Neural cell (in vitro differentiated cells): ENCODE measurements around the gene LACTBL1. TPM values are rescaled to one million over a fixed set of nuclear protein-coding genes. Genes with fewer than 3 reads are reported as not detected.
"Not testable (repeated sequence)": the region's sequence is repeated elsewhere in the genome, so short reads cannot be mapped to it uniquely, and the experiment has no call there.

Source experiments
- H2AFZ ChIP-seq: fragments of 200-600, 300-800 bp; sonication (generic), shearing (Covaris generic); 2 replicates; pipeline ENCODE4 v1.6.0; 2014; ENCODE audit warnings: low read depth, mild to moderate bottlenecking, antibody characterized with exemption, low read length, moderate library complexity
- H3F3A ChIP-seq: fragments of 200-600 bp; shearing (Covaris generic); 2 replicates; pipeline ENCODE4 v1.6.1; 2016; ENCODE audit warnings: mild to moderate bottlenecking, moderate library complexity, mixed read lengths, antibody characterized with exemption, low read length; ENCODE audit not compliant: insufficient read depth, poor library complexity, severe bottlenecking
- H3K27ac ChIP-seq: fragments of 200-600, 300-800 bp; sonication (generic), shearing (Covaris generic); 2 replicates; pipeline ENCODE4 v1.5.1; 2014; ENCODE audit warnings: mild to moderate bottlenecking, low read length, moderate library complexity
- H3K27me3 ChIP-seq: fragments of 300-800, 200-600 bp; sonication (generic), shearing (Covaris generic); 2 replicates; pipeline ENCODE4 v1.6.0; 2014; ENCODE audit warnings: mild to moderate bottlenecking, low read depth, low read length, moderate library complexity; ENCODE audit not compliant: insufficient read depth
- H3K36me3 ChIP-seq: fragments of 300-800, 200-600 bp; sonication (generic), shearing (Covaris generic); 2 replicates; pipeline ENCODE4 v1.5.1; 2014; ENCODE audit warnings: mild to moderate bottlenecking, antibody characterized with exemption, low read length, moderate library complexity; ENCODE audit not compliant: insufficient read depth
- H3K4me2 ChIP-seq: fragments of 300-800, 200-600 bp; sonication (generic), shearing (Covaris generic); 2 replicates; pipeline ENCODE4 v1.6.0; 2014; ENCODE audit warnings: mild to moderate bottlenecking, low read length
- H3K4me3 ChIP-seq: fragments of 300-800, 200-600 bp; sonication (generic), shearing (Covaris generic); 2 replicates; pipeline ENCODE4 v1.5.1; 2014; ENCODE audit warnings: mild to moderate bottlenecking, low read length, moderate library complexity
- H3K79me2 ChIP-seq: fragments of 200-600 bp; shearing (Covaris generic); replicated peaks from 2 replicates; pipeline ENCODE4 v1.6.0; 2014; ENCODE audit warnings: mild to moderate bottlenecking, low read length, moderate library complexity; ENCODE audit not compliant: insufficient read depth
- H3K9ac ChIP-seq: fragments of 300-800, 200-600 bp; sonication (generic), shearing (Covaris generic); 2 replicates; pipeline ENCODE4 v1.6.1; 2016; ENCODE audit warnings: mild to moderate bottlenecking, low read length, mixed read lengths
- H3K9me2 ChIP-seq: fragments of 200-600 bp; shearing (Covaris generic); 2 replicates; pipeline ENCODE4 v1.6.1; 2016; ENCODE audit warnings: mild to moderate bottlenecking, low read length, mixed read lengths; ENCODE audit not compliant: insufficient read depth
- H3K9me3 ChIP-seq: fragments of 200-600, 300-800 bp; sonication (generic), shearing (Covaris generic); 2 replicates; pipeline ENCODE4 v1.6.1; 2016; ENCODE audit warnings: mild to moderate bottlenecking, mixed run types, low read length, moderate library complexity, mixed read lengths
- H4K20me1 ChIP-seq: fragments of 200-600 bp; shearing (Covaris generic); 2 replicates; pipeline ENCODE4 v1.6.1; 2016; ENCODE audit warnings: mild to moderate bottlenecking, mixed run types; ENCODE audit not compliant: insufficient read depth
- CTCF ChIP-seq: fragments of 450-650 bp; IDR thresholded peaks from 2 replicates; pipeline ENCODE4 v1.5.1; 2014; ENCODE audit warnings: antibody characterized with exemption, mild to moderate bottlenecking, moderate library complexity; ENCODE audit not compliant: poor library complexity, severe bottlenecking
- EP300 ChIP-seq: fragments of 450-650 bp; conservative IDR thresholded peaks from 2 replicates; pipeline ENCODE4 v1.6.1; 2014; ENCODE audit warnings: antibody characterized with exemption, mild to moderate bottlenecking, moderate library complexity; ENCODE audit not compliant: poor library complexity, severe bottlenecking
- EZH2 ChIP-seq: fragments of 200-600, 300-800 bp; shearing (Covaris generic), sonication (generic); IDR thresholded peaks from 2 replicates; pipeline ENCODE4 v1.6.1; 2014; ENCODE audit warnings: antibody characterized with exemption, low read length, borderline replicate concordance, mild to moderate bottlenecking; ENCODE audit not compliant: insufficient read depth, poor library complexity, severe bottlenecking
- MXI1 ChIP-seq: fragments of 450-650 bp; conservative IDR thresholded peaks from 2 replicates; pipeline ENCODE4 v1.6.1; 2014; ENCODE audit warnings: antibody characterized with exemption, mild to moderate bottlenecking; ENCODE audit not compliant: poor library complexity, severe bottlenecking
- POLR2AphosphoS5 ChIP-seq: IDR thresholded peaks from 2 replicates; pipeline ENCODE4 v1.6.1; 2012
- RAD21 ChIP-seq: fragments of 450-650 bp; conservative IDR thresholded peaks from 2 replicates; pipeline ENCODE4 v1.6.1; 2014; ENCODE audit warnings: antibody characterized with exemption, mild to moderate bottlenecking, moderate library complexity
- SMC3 ChIP-seq: fragments of 450-650 bp; conservative IDR thresholded peaks from 2 replicates; pipeline ENCODE4 v1.6.1; 2014; ENCODE audit warnings: antibody characterized with exemption, mild to moderate bottlenecking, moderate library complexity; ENCODE audit not compliant: poor library complexity
- TAF1 ChIP-seq: IDR thresholded peaks from 2 replicates; pipeline ENCODE4 v1.6.1; 2012; ENCODE audit warnings: low read depth
- polyA plus RNA-seq: library from polyadenylated mRNA; depleted of rRNA; stranded (reverse); fragments of >200 nt; gene quantifications from 2 replicates; pipeline ENCODE4 v1.2.3, GENCODE V29; 2014
- TF ChIP-seq, protein P1 (sequence below): IDR thresholded peaks from 2 replicates; pipeline ENCODE4 v1.6.1; 2012; ENCODE audit warnings: borderline replicate concordance

LACTBL1 gene
- polyA plus RNA-seq, 1 donor from 2014 or later = not detected

DNA sequence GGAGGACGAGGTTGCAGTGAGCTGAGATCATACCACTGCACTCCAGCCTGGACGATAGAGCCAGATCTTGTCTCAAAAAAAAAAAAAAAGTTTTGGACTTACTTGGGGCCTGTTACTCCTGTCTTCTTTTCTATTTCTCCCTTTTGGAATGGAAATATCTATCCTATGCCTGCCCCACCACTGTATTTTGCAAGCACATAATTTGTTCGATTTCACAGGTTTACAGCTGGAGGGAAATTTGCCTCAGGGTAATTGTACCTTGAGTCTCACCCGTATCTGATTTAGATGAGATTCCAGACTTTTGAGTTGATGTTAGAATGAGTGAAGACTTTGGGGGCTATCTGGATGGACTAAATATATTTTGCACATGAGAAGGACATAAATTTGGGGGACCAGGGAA lies 34.4 kb upstream of the LACTBL1 start:
- Histone ChIP-seq H2AFZ (no peak overlapping the region), H3K79me2 (no peaks in the 10 kb centered on the region), H3K9ac (no peak overlapping the region), H3K9me2 (no peaks in the 10 kb centered on the region), H3F3A (no peaks in the 10 kb centered on the region), H3K9me3 (no peaks in the 10 kb centered on the region), H3K27me3 (no peaks in the 10 kb centered on the region), H3K27ac (no peak overlapping the region), H3K4me3 (no peak overlapping the region), H3K4me2 (no peak overlapping the region), H3K36me3 (no peaks in the 10 kb centered on the region), H4K20me1 (no peaks in the 10 kb centered on the region)
- TF ChIP-seq POLR2AphosphoS5 (no peak), CTCF (no peak), EZH2 (no peak), TAF1 (no peak), SMC3 (no peak), RAD21 (no peak), MXI1 (no peak), EP300 (no peak)
- TF ChIP-seq, protein P1, sequence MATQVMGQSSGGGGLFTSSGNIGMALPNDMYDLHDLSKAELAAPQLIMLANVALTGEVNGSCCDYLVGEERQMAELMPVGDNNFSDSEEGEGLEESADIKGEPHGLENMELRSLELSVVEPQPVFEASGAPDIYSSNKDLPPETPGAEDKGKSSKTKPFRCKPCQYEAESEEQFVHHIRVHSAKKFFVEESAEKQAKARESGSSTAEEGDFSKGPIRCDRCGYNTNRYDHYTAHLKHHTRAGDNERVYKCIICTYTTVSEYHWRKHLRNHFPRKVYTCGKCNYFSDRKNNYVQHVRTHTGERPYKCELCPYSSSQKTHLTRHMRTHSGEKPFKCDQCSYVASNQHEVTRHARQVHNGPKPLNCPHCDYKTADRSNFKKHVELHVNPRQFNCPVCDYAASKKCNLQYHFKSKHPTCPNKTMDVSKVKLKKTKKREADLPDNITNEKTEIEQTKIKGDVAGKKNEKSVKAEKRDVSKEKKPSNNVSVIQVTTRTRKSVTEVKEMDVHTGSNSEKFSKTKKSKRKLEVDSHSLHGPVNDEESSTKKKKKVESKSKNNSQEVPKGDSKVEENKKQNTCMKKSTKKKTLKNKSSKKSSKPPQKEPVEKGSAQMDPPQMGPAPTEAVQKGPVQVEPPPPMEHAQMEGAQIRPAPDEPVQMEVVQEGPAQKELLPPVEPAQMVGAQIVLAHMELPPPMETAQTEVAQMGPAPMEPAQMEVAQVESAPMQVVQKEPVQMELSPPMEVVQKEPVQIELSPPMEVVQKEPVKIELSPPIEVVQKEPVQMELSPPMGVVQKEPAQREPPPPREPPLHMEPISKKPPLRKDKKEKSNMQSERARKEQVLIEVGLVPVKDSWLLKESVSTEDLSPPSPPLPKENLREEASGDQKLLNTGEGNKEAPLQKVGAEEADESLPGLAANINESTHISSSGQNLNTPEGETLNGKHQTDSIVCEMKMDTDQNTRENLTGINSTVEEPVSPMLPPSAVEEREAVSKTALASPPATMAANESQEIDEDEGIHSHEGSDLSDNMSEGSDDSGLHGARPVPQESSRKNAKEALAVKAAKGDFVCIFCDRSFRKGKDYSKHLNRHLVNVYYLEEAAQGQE = no peak

- not testable (repeated sequence) for H3K27ac ChIP-seq, H2AFZ ChIP-seq
Observed at GRCh38 chr1:23004769-23005168, 32.1 kb upstream of the LACTBL1 start.

DNA sequence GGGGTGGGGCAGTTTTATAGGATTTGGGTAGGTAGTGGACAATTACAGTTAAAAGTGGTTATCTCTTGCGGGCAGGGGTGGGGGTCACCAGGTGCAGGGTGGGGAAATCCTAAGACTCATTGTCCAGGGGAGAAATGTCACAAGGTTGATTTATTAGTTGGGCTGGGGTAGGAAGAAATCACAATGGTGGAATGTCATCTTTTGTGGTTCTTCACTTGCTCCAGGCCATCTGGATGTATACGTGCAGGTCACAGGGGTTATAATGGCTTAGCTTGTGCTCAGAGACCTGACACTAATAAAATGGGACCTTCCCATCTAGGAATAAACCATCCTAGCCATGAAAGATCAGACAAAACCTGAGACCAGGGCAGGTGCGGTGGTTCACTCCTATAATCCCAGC lies 31.4 kb upstream of the LACTBL1 start:
- no peak overlapping the region for H3K9ac ChIP-seq

More at GRCh38 chr1:23004769-23005168, 32.1 kb upstream of the LACTBL1 start:
- not testable (repeated sequence) for H3K79me2 ChIP-seq, H3K4me2 ChIP-seq, H3K9me2 ChIP-seq, H3K9ac ChIP-seq, H3K4me3 ChIP-seq, H3K27me3 ChIP-seq, H3K36me3 ChIP-seq, H3F3A ChIP-seq, H3K9me3 ChIP-seq, H4K20me1 ChIP-seq

More for the DNA sequence above, 31.4 kb upstream of the LACTBL1 start:
- no peak overlapping the region for H3K4me2 ChIP-seq
- no peaks in the 10 kb centered on the region for H3F3A ChIP-seq
- no peak overlapping the region for H2AFZ ChIP-seq
- H3K27ac ChIP-seq = no peak overlapping the region
- H3K9me3 ChIP-seq = no peaks in the 10 kb centered on the region
- no peaks in the 10 kb centered on the region for H3K79me2 ChIP-seq
- no peaks in the 10 kb centered on the region for H3K36me3 ChIP-seq
- H3K27me3 ChIP-seq = no peaks in the 10 kb centered on the region
- H4K20me1 ChIP-seq = no peaks in the 10 kb centered on the region
- TF ChIP-seq RAD21 = no peak
- TF ChIP-seq, protein P1 = no peak
- no peak for TF ChIP-seq SMC3
- TF ChIP-seq TAF1 = no peak
- no peak for TF ChIP-seq CTCF
- no peak for TF ChIP-seq MXI1
- no peak for TF ChIP-seq POLR2AphosphoS5
- no peak for TF ChIP-seq EZH2
- TF ChIP-seq EP300 = no peak
- no peak overlapping the region for H3K4me3 ChIP-seq
- H3K9me2 ChIP-seq = no peaks in the 10 kb centered on the region
